Testis (tissue), 2 donors: ENCODE measurements around the gene OCA2.

Experiments
- POLR2A ChIP-seq: fragments of 450-650 bp; IDR thresholded peaks from one replicate; pipeline ENCODE4 v1.6.1; 2017; ENCODE audit warnings: antibody characterized with exemption, mild to moderate bottlenecking, moderate library complexity
- TF ChIP-seq, protein P1 (sequence below), 3 experiments: fragments of 450-650 bp in 2 of 3; fragments of 200-600 bp in 1 of 3; sonication (generic) in 1 of 3; IDR thresholded peaks; one replicate each; pipeline ENCODE4 v1.5.1; 2016 to 2019; ENCODE audit warnings: antibody characterized with exemption in 3 of 3, mild to moderate bottlenecking in 2 of 3, moderate library complexity in 1 of 3

DNA sequence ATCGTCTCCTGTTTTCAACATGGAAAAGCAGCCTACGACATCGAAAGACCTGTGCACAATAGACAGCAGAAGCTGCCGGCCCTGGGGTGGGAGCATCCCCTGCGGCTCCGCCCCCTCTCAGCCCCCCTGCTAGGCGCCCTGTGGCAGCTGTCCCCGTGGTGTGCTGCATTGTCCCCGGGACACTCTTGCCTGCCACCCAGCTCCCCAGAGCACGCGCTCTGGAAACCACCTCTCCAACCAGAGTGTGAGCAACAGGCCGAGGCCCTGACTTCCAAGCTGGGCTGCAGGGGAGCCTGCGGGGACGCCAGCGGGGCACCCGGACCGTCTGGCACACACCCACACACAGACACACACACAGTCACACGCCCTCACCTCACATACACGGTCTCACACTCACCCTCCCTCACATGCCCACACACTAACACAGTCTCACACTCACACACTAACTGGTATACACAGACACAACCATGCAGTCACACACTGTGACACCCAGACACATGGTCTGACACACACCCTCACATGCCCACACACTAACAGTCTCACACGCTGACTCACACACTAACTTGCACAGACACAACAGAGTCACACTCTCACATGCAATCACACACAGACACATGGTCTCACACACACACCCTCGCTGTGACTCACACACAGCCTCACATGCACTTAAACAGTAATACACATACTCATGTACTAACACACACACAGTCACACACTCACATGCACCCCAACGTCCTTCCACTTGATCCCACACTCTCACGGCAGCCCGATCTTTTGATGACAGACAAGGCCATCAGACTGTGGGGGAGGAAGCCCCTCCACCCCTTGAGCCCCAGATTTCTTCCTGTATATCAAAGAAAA, 94.7 kb downstream of the OCA2 start:
- TF ChIP-seq, protein P1, sequence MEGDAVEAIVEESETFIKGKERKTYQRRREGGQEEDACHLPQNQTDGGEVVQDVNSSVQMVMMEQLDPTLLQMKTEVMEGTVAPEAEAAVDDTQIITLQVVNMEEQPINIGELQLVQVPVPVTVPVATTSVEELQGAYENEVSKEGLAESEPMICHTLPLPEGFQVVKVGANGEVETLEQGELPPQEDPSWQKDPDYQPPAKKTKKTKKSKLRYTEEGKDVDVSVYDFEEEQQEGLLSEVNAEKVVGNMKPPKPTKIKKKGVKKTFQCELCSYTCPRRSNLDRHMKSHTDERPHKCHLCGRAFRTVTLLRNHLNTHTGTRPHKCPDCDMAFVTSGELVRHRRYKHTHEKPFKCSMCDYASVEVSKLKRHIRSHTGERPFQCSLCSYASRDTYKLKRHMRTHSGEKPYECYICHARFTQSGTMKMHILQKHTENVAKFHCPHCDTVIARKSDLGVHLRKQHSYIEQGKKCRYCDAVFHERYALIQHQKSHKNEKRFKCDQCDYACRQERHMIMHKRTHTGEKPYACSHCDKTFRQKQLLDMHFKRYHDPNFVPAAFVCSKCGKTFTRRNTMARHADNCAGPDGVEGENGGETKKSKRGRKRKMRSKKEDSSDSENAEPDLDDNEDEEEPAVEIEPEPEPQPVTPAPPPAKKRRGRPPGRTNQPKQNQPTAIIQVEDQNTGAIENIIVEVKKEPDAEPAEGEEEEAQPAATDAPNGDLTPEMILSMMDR (IDR thresholded peaks at IDR 0.05) = no peak
- TF ChIP-seq POLR2A = no peak
